Pancreas (tissue), 10 donors: ENCODE results near the gene GOT1. TPM values are rescaled to one million over a fixed set of nuclear protein-coding genes. Genes with fewer than 3 reads are reported as not detected.

Source experiments
- ATAC-seq, 4 donors: fragments of 200-7000 bp; cut with Tn5 transposase; one replicate each; pipeline versions ENCODE4 v1.8.0 to v1.9.1; 2020; ENCODE audit warnings: mild to moderate bottlenecking in 4 of 4, moderate library complexity in 4 of 4
- DNase-seq, 6 donors: peaks; one replicate each; pipeline ENCODE4 v3.0.0-alpha.2; 2020
- FAIRE-seq: peaks from 2 replicates; lab custom pipeline; 2012; peaks lifted over from hg19 to GRCh38; lab: Jason Lieb, UNC
- H3K27ac ChIP-seq, 4 donors: fragments of 200-600 bp; sonication (generic); 1 replicate in 3 of 4; 2 replicates in 1 of 4; pipeline versions ENCODE4 v1.5.0 to v1.8.0; 2020
- H3K27me3 ChIP-seq, 4 donors: fragments of 200-600 bp; one replicate each; pipeline ENCODE4 v1.8.0; 2021
- H3K36me3 ChIP-seq, 3 donors: fragments of 200-600 bp; sonication (generic) in 1 of 3; one replicate each; pipeline versions ENCODE4 v1.5.0 to v1.8.0; 2020 to 2021
- H3K4me1 ChIP-seq, 3 donors: fragments of 200-600 bp; one replicate each; pipeline ENCODE4 v1.8.0; 2021
- H3K4me3 ChIP-seq, 4 donors: fragments of 200-600 bp; sonication (generic) in 2 of 4; one replicate each; pipeline versions ENCODE4 v1.5.0 to v1.8.0; 2020 to 2021
- H3K9me3 ChIP-seq, 4 donors: fragments of 200-600 bp; one replicate each; pipeline ENCODE4 v1.8.0; 2021
- CTCF ChIP-seq, 4 donors: fragments of 200-600 bp; sonication (generic) in 3 of 4; IDR thresholded peaks; one replicate each; pipeline versions ENCODE4 v1.5.0 to v1.8.0; 2021; ENCODE audit warnings: antibody characterized with exemption in 4 of 4
- WGBS, 2 donors: extraction: QIAGEN DNeasy Blood & Tissue Kit; methylation state at CpG; one replicate each; pipeline ENCODE4 v1.1.7; 2013; 5-methylcytosine and 5-hydroxymethylcytosine counted together
- intact Hi-C, 3 donors: fragments of 100-400 bp; cut with DNase I; formaldehyde crosslinking; loops; one replicate each; pipeline versions ENCODE4 v1.11.1 to v1.14.2; 2022
- polyA plus RNA-seq, 2 donors: library from polyadenylated mRNA; stranded (reverse); fragments of 200-250 nt; gene quantifications; one replicate each; pipeline ENCODE4 v1.2.3, GENCODE V29; 2013
- total RNA-seq, 6 donors: library from RNA; stranded (reverse); fragmentation: NEBNext Ultra II Directional in 4 of 6; extraction: Animal tissue kit (Norgen Biotek cat#: 25700) in 4 of 6; gene quantifications; one replicate each; pipeline versions ENCODE4 v1.2.1 to v1.2.4, GENCODE V29; 2021 to 2023
- donor health status: healthy with polysubstance abuse.
- donor health status: DM: no; HTN: no; CAD: no; lungs with moderate emphysema.
- donor health status: DM: no; HTN: no; CAD: no.
- donor health status: control.
- donor health status: control.
- donor health status: Bipolar disorder and iron deficiency.
- donor health status: DM: yes; HTN: yes; CAD: no.
- donor health status: DM: no; HTN: no; CAD: no.
- donor health status: DM: no; HTN: no; CAD: no.
- donor health status: DM: yes; HTN: yes; CAD: no.

Gene GOT1
- total and polyA plus RNA-seq, 8 donors = 8.0 to 34.0 (median 14.1) TPM

- peaks cover 0 to 29% (median 5%) of the 10 kb centered on the region in 3 donors for H3K36me3 ChIP-seq
- FAIRE-seq (no peak), ATAC-seq (peak in 1 of 4 donors; percentile 33), DNase-seq (no peak)
- no peak for TF ChIP-seq CTCF (IDR thresholded peaks at IDR 0.05)
- H3K4me3 ChIP-seq = no peak overlapping the region
- intact Hi-C loops = loop anchor here in 2 of 3 donors (5.0 to 10.0 kb wide), 2 partner anchors 216 to 219 kb away; no protein-coding TSS in a partner anchor
- no peaks in the 10 kb centered on the region for H3K27me3 ChIP-seq
- no peaks in the 10 kb centered on the region for H3K9me3 ChIP-seq
- 50 to 62% methylated on average over 2 of the region's 2 CpGs for WGBS, 2 donors
- no peak overlapping the region for H3K27ac ChIP-seq
- H3K4me1 ChIP-seq = no peaks in the 10 kb centered on the region
Measured at GRCh38 chr10:99395750-99396445, 34.5 kb downstream of the GOT1 start.

- no peak overlapping the region for H3K27ac ChIP-seq
- TF ChIP-seq CTCF (IDR thresholded peaks at IDR 0.05) = no peak
- no peaks in the 10 kb centered on the region for H3K9me3 ChIP-seq
- ATAC-seq (peak in 1 of 4 donors; percentile 17), DNase-seq (no peak), FAIRE-seq (no peak)
- 86% methylated on average over 7 of the region's 7 CpGs for WGBS, 2 donors
- intact Hi-C loops = loop anchor here in 2 of 3 donors (5.0 to 10.0 kb wide), 2 partner anchors 217 to 220 kb away; no protein-coding TSS in a partner anchor
- no peaks in the 10 kb centered on the region for H3K27me3 ChIP-seq
- H3K4me3 ChIP-seq = no peak overlapping the region
- no peaks in the 10 kb centered on the region for H3K4me1 ChIP-seq
- peaks cover 0 to 27% (median 5%) of the 10 kb centered on the region in 3 donors for H3K36me3 ChIP-seq
Measured at GRCh38 chr10:99394761-99395386, 35.5 kb downstream of the GOT1 start.

GRCh38 chr10:99394256-99394655 lies 36.2 kb downstream of the GOT1 start:
- 54 to 63% methylated on average over 8 of the region's 8 CpGs for WGBS, 2 donors
- FAIRE-seq (no peak), DNase-seq (peak in 3 of 6 donors; percentile 18 to 42 (median 42)), ATAC-seq (peak in 2 of 4 donors; percentile 43 to 71)
- no peaks in the 10 kb centered on the region for H3K27me3 ChIP-seq
- TF ChIP-seq CTCF (IDR thresholded peaks at IDR 0.05) = no peak
- no peaks in the 10 kb centered on the region for H3K4me1 ChIP-seq
- H3K36me3 ChIP-seq = peaks cover 0 to 23% (median 5%) of the 10 kb centered on the region in 3 donors
- H3K27ac ChIP-seq = no peak overlapping the region
- H3K9me3 ChIP-seq = no peaks in the 10 kb centered on the region
- H3K4me3 ChIP-seq = no peak overlapping the region
- intact Hi-C loops = loop anchor here in 1 of 3 donors (10.0 kb wide), 1 partner anchor 221 kb away; no protein-coding TSS in a partner anchor

- FAIRE-seq (no peak), DNase-seq (no peak), ATAC-seq (no peak)
- Histone ChIP-seq H3K9me3 (no peaks in the 10 kb centered on the region), H3K27ac (no peak overlapping the region), H3K4me1 (no peaks in the 10 kb centered on the region), H3K4me3 (no peak overlapping the region), H3K36me3 (peaks cover 0 to 19% (median 0%) of the 10 kb centered on the region in 3 donors), H3K27me3 (no peaks in the 10 kb centered on the region)
- intact Hi-C loops = loop anchor here in 1 of 3 donors (10.0 kb wide), 1 partner anchor 221 kb away; no protein-coding TSS in a partner anchor
- 83 to 88% methylated on average over 5 of the region's 5 CpGs for WGBS, 2 donors
- no peak for TF ChIP-seq CTCF (IDR thresholded peaks at IDR 0.05)
Measured at GRCh38 chr10:99393683-99394082, 36.7 kb downstream of the GOT1 start.
